DMS53 (cell line): Measurements from ENCODE around the gene FNDC1.

ENCODE experiments used
- DNase-seq: peaks from one replicate; lab custom pipeline; 2025; lab: John Stamatoyannopoulos, UW

The FNDC1 gene

DNA sequence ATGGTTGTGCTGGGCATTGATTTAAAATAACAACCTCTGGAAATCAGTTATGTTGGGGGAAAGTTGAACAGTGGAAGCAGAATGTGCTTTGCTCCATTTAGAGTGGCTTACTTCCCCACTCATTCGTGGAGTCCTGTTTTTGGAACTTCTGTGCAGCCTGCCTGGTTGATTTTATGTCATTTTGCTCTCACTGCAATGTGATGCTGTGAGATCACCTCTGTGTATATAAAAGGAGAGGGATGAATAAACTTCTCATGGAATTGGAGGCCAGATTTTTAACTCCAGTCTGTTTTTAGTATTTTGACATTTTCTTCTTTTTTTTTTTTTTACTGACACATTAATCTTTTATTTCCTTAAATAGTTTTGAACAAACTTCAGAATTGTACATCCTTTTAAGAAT, 139.0 kb downstream of the FNDC1 start:
- no peak for DNase-seq

DNA sequence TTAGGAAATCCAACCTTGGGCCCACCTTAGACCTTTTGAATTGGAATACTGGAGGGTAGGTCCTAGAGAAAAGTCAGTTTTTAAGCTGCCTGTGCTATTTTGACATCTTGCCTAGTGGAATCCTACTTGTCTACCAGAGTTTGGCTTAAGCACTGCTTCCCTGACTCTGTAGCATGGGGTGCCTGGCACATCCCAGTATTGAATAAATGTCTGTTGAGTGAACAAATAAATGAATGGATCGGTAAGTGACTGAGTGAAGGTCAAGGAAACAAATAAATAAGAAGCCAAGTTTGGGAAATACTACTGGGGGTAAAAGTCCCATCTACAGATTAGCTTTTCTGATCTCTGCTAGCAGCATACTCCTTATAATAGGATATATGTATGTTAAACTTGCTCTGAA, 140.5 kb downstream of the FNDC1 start:
- no peak for DNase-seq

DNA sequence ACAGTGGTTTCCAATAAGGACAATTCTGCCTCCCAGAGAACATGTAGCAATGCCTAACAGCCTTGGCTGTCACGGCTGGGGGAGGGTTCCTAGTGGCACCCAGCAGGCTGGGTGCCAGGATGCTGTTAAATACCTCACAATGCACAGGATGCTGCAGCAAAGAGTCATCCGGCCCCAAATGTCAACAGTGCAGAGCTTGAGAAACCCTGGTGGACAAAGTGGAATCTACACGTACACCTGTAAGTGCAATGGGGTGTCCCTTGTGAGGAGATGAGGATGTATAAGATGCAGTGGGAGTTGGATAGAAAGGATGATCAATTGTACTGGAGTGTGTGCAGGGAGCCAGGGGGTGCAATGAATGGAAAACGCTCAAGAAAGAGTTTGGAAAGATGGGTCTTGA, 142.4 kb downstream of the FNDC1 start:
- DNase-seq = peak; percentile 11

GRCh38 chr6:159312206-159312605, 143.0 kb downstream of the FNDC1 start:
- DNase-seq = no peak

DNA sequence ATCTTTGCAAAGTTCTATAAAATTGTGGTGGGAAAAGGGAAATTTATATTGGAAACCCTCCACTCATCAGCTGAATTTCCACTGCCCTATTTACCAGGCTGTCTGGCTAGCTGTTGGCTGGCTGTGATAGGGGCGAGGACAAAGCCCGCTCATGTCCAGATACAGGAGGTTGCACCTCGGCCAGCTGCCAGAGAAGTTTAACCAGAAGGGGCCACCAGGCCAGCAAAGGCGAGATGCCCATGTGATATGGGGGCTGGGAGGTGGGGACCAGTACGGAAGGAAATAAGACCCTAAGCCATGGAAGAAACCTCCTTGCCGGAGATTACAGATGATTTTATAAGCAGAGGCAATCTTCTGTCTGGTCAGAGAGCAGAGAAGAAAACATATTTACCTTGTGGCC, 143.8 kb downstream of the FNDC1 start:
- DNase-seq = no peak

DNA sequence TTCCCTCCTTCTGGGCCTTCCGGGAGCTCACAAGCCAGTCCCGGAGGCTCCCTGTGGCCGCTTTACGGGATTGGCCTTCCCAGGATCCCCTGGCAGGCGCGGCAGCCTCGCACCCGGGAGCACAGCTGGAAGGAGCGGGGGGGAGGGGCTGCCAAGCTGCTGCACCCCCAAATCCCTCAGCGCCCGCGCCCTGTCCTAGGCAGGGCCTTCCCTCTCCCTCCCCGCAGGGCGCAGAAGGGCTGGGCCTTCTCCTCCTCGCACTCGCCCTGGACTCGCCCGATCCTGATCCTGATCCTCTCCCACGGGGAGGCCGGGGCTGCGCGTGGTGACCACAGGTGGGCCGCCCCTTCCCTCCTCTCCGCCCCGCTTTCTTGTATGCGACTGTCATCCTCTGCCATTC, 146.4 kb downstream of the FNDC1 start:
- no peak for DNase-seq

DNA sequence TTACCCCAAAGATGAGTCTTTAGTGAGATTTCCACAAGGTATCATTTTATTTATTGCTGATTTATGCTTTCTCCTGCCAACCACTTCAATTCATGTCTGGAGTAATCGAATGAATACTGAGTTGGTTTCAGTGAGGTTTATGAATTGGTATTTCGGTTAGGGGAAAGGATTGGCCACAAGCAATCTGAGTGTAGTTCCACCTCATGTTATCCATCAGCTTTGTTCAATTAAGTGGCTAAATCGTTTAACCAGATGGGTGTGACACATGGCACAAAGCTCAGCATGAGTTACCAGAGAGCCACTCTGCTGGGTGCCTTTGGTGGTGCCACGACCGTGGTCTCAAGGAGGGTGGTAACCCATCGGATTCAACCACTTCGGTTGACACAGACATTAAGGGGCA, 148.2 kb downstream of the FNDC1 start:
- DNase-seq = no peak

GRCh38 chr6:159321267-159321666, 152.1 kb downstream of the FNDC1 start:
- no peak for DNase-seq
